ENCODE results near the gene HTR3E. TPM values are rescaled to one million over a fixed set of nuclear protein-coding genes. Genes with fewer than 3 reads are reported as not detected.

The HTR3E gene
- total and polyA plus RNA-seq, 10 donors = not detected

DNA sequence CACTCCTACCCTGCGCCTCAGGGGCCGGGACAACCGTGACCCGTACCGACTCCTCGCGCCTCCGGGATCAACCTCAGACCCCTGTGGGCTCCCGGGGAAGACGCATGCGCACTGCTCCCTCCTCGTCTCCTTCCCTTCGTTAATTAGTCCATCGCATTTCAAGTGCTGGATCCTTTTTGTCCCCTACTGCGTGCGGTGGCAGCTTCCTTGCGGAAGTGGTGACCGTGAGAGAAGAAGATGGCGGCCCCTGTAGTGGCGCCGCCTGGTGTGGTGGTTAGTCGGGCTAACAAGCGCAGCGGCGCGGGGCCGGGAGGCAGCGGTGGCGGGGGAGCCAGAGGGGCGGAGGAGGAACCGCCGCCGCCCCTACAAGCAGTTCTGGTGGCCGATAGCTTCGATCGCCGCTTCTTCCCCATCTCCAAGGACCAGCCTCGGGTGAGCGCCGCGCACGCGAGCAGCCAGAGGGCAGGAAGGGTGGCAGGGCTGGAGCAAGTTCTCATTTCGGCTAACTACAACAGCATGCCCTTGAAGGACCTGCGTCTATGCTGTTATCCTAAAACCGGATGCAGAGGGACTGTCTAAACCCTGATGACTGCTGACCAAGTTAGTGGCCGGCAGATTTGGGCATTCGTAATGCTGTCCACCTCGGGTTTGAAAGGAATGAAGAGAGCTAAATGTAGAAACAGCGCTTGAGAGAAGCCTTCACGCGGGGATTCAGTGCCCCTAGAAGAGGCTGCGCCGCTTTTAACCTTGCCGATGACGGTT lies 38.5 kb downstream of the HTR3E start, which contains the start of gene EIF2B5:
EIF2B5 (plus strand) TSS at position 210 of the 762 bp plus-strand sequence; CDS start at position 238, 28 bp downstream.
- 0 to 1% (median 1%) methylated on average over 42 to 56 of the region's 56 CpGs for WGBS, 5 donors
- H3K4me3 ChIP-seq = peak within 1 kb of the TSS; percentile 64 to 99 (median 94)
- intact Hi-C loops (cut with DNase I; ENCODE audit: low total_unique reads) = no loop called here
- peak; percentile 96 for DNase-seq
- TF ChIP-seq POLR2AphosphoS5 (IDR thresholded peaks at IDR 0.05) = peak; percentile 92 to 97 (median 95)
- TF ChIP-seq, protein P1, sequence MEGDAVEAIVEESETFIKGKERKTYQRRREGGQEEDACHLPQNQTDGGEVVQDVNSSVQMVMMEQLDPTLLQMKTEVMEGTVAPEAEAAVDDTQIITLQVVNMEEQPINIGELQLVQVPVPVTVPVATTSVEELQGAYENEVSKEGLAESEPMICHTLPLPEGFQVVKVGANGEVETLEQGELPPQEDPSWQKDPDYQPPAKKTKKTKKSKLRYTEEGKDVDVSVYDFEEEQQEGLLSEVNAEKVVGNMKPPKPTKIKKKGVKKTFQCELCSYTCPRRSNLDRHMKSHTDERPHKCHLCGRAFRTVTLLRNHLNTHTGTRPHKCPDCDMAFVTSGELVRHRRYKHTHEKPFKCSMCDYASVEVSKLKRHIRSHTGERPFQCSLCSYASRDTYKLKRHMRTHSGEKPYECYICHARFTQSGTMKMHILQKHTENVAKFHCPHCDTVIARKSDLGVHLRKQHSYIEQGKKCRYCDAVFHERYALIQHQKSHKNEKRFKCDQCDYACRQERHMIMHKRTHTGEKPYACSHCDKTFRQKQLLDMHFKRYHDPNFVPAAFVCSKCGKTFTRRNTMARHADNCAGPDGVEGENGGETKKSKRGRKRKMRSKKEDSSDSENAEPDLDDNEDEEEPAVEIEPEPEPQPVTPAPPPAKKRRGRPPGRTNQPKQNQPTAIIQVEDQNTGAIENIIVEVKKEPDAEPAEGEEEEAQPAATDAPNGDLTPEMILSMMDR (IDR thresholded peaks at IDR 0.05 in 8 of 11, conservative IDR thresholded peaks at IDR 0.05 in 3 of 11) = peak; percentile 11 to 48 (median 35)
- TF ChIP-seq POLR2A (IDR thresholded peaks at IDR 0.05) = peak in 2 of 3 donors; percentile 47 to 49
- peaks cover 15 to 41% (median 28%) of the 10 kb centered on the region in 6 donors for H3K4me1 ChIP-seq
- peaks cover 0 to 35% (median 24%) of the 10 kb centered on the region in 6 donors for H3K36me3 ChIP-seq
- no peaks in the 10 kb centered on the region for H3K9me3 ChIP-seq
- peak within 1 kb of the TSS; percentile 80 to 96 (median 92) for H3K27ac ChIP-seq
- H3K27me3 ChIP-seq (replicated peaks in 1 of 7) = no peaks in the 10 kb centered on the region

DNA sequence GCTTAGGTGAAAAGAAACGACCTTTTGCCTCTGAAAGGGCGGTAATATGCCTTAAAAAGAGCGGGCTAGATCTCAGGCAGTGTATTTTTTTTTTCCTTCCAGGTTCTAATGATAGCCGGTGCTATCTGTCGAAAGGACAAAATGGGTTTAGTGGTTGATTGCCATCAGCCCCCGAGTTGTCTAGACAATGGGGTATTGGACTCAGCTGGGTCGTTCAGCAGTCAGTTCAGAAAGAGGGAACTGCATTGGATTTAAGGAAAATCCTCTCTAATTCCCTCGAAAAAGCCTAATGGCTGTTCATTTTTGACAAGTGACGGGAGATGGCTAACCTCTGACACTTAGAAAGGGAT lies 39.0 kb downstream of the HTR3E start:
- Histone ChIP-seq H3K4me3 (peak overlapping the region; percentile 64 to 99 (median 94)), H3K9me3 (no peaks in the 10 kb centered on the region), H3K27me3 (replicated peaks in 1 of 7) (no peaks in the 10 kb centered on the region), H3K36me3 (peaks cover 0 to 40% (median 29%) of the 10 kb centered on the region in 6 donors), H3K4me1 (peaks cover 15 to 41% (median 28%) of the 10 kb centered on the region in 6 donors), H3K27ac (peak overlapping the region; percentile 80 to 96 (median 92))
- TF ChIP-seq, protein P1 (IDR thresholded peaks at IDR 0.05 in 8 of 11, conservative IDR thresholded peaks at IDR 0.05 in 3 of 11) = no peak
- TF ChIP-seq POLR2A (IDR thresholded peaks at IDR 0.05) (no peak), POLR2AphosphoS5 (IDR thresholded peaks at IDR 0.05) (no peak)
- 2 to 6% (median 3%) methylated on average over 9 of the region's 9 CpGs for WGBS, 5 donors
- DNase-seq = no peak
- intact Hi-C loops (cut with DNase I; ENCODE audit: low total_unique reads) = no loop called here

DNA sequence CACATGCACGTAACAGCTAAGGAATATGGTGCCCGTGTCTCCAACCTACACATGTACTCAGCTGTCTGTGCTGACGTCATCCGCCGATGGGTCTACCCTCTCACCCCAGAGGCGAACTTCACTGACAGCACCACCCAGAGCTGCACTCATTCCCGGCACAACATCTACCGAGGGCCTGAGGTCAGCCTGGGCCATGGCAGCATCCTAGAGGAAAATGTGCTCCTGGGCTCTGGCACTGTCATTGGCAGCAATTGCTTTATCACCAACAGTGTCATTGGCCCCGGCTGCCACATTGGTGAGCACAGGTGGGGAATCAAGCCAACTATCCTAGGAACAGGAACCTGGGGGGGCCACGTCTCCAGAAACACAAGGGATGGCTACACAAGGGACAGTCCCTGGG lies 43.6 kb downstream of the HTR3E start:
- DNase-seq = peak; percentile 39
- no peak overlapping the region for H3K27ac ChIP-seq
- TF ChIP-seq POLR2A (IDR thresholded peaks at IDR 0.05) (no peak), POLR2AphosphoS5 (IDR thresholded peaks at IDR 0.05) (no peak)
- TF ChIP-seq, protein P1 (IDR thresholded peaks at IDR 0.05 in 8 of 11, conservative IDR thresholded peaks at IDR 0.05 in 3 of 11) = no peak
- H3K4me1 ChIP-seq = peaks cover 15 to 37% (median 31%) of the 10 kb centered on the region in 6 donors
- 91 to 95% (median 93%) methylated on average over 10 of the region's 10 CpGs for WGBS, 5 donors
- H3K27me3 ChIP-seq (replicated peaks in 1 of 7) = no peaks in the 10 kb centered on the region
- H3K9me3 ChIP-seq = no peaks in the 10 kb centered on the region
- peaks cover 8 to 86% (median 75%) of the 10 kb centered on the region in 6 donors for H3K36me3 ChIP-seq
- intact Hi-C loops (cut with DNase I; ENCODE audit: low total_unique reads) = no loop called here
- no peak overlapping the region for H3K4me3 ChIP-seq

DNA sequence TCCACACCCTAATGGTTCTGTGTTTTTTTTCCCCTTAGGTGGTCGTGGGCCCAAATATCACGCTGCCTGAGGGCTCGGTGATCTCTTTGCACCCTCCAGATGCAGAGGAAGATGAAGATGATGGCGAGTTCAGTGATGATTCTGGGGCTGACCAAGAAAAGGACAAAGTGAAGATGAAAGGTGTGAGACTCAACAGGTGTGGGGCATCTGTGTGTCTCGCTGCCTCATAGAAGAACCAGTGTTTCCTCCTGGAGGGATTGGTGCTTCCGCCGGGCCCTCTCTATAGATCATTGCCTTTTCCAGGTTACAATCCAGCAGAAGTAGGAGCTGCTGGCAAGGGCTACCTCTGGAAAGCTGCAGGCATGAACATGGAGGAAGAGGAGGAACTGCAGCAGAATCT lies 45.3 kb downstream of the HTR3E start:
- intact Hi-C loops (cut with DNase I; ENCODE audit: low total_unique reads) = no loop called here
- no peak overlapping the region for H3K4me3 ChIP-seq
- WGBS, 5 donors = 91 to 97% (median 93%) methylated on average over 7 of the region's 7 CpGs
- peaks cover under 1 to 22% (median 21%) of the 10 kb centered on the region in 6 donors for H3K4me1 ChIP-seq
- TF ChIP-seq, protein P1 (IDR thresholded peaks at IDR 0.05 in 8 of 11, conservative IDR thresholded peaks at IDR 0.05 in 3 of 11) = no peak
- TF ChIP-seq POLR2AphosphoS5 (IDR thresholded peaks at IDR 0.05) = no peak
- TF ChIP-seq POLR2A (IDR thresholded peaks at IDR 0.05) = no peak
- no peaks in the 10 kb centered on the region for H3K9me3 ChIP-seq
- H3K27me3 ChIP-seq (replicated peaks in 1 of 7) = no peaks in the 10 kb centered on the region
- peaks cover 8 to 100% (median 84%) of the 10 kb centered on the region in 6 donors for H3K36me3 ChIP-seq
- H3K27ac ChIP-seq = peak overlapping the region in 1 of 8 donors; percentile 26
- DNase-seq = peak; percentile 12

All from spleen (tissue), 11 donors.